Hematopoietic multipotent progenitor cell treated with erythropoietin and hydrocortisone succinate and interleukin-3 and kit ligand, for 4 days (in vitro differentiated cells): ENCODE results near the gene GJD3.

Source experiments
- DNase-seq: peaks from one replicate; pipeline ENCODE4 v3.0.0-alpha.2; 2015

Gene GJD3

GRCh38 chr17:40320756-40321523, 43.6 kb downstream of the GJD3 start:
- peak; percentile 67 for DNase-seq

- peak; percentile 70 for DNase-seq
These were observed 44.6 kb downstream of the GJD3 start for GRCh38 chr17:40319651-40320540.

- DNase-seq, result no peak
These were observed 45.6 kb downstream of the GJD3 start for GRCh38 chr17:40318830-40319391.

- peak; percentile 98 for DNase-seq
These were observed 46.4 kb downstream of the GJD3 start for GRCh38 chr17:40317880-40318829.

GRCh38 chr17:40317345-40317873, 47.1 kb downstream of the GJD3 start:
- DNase-seq, result peak; percentile 82

- peak; percentile 14 for DNase-seq
These were observed 47.8 kb downstream of the GJD3 start for GRCh38 chr17:40316571-40317344.

GRCh38 chr17:40315678-40316570, 48.6 kb downstream of the GJD3 start:
- peak; percentile 82 for DNase-seq

- DNase-seq, result no peak
These were observed 49.3 kb downstream of the GJD3 start for GRCh38 chr17:40315206-40315605.

- DNase-seq, result peak; percentile 91
These were observed 50.0 kb downstream of the GJD3 start for GRCh38 chr17:40314584-40314956.

GRCh38 chr17:40313668-40314583, 50.6 kb downstream of the GJD3 start:
- DNase-seq, result no peak
